22Rv1 (cell line): ENCODE data around the gene UBAP1L.

Experiments
- CTCF ChIP-seq: fragments of 450-650 bp; IDR thresholded peaks from 2 replicates; pipeline ENCODE4 v1.5.1; 2017; ENCODE audit warnings: mild to moderate bottlenecking
- ZFX ChIP-seq: fragments of 450-650 bp; IDR thresholded peaks from 2 replicates; pipeline ENCODE4 v1.6.1; 2017; ENCODE audit warnings: antibody characterized with exemption, borderline replicate concordance

GRCh38 chr15:65062061-65062460 lies 52.9 kb downstream of the UBAP1L start:
- TF ChIP-seq CTCF, result no peak
- no peak for TF ChIP-seq ZFX
